GM23338 (cell line): Measurements from ENCODE around the gene ECD. TPM values are rescaled to one million over a fixed set of nuclear protein-coding genes. Genes with fewer than 3 reads are reported as not detected.

Source experiments
- ATAC-seq: fragments of 200-7000 bp; cut with Tn5 transposase; 3 replicates; pipeline ENCODE4 v1.9.1; 2020
- DNase-seq: peaks from one replicate; pipeline ENCODE4 v3.0.0-alpha.2; 2015; ENCODE audit warnings: low spot score
- H2AFZ ChIP-seq: fragments of 200-600 bp; sonication (generic); 2 replicates; pipeline ENCODE4 v1.8.0; 2016; ENCODE audit warnings: antibody characterized with exemption, mild to moderate bottlenecking, moderate library complexity
- H3F3A ChIP-seq: fragments of 200-600 bp; sonication (generic); replicated peaks from 2 replicates; pipeline ENCODE4 v1.8.0; 2017; ENCODE audit warnings: antibody characterized with exemption, mixed run types, low read depth
- H3K27ac ChIP-seq: fragments of 200-600 bp; sonication (generic); 2 replicates; pipeline ENCODE4 v1.6.1; 2016; ENCODE audit warnings: low read depth
- H3K27me3 ChIP-seq: fragments of 200-600 bp; sonication (generic); 2 replicates; pipeline ENCODE4 v1.8.0; 2016; ENCODE audit warnings: mild to moderate bottlenecking, mixed run types, moderate library complexity; ENCODE audit not compliant: insufficient read depth
- H3K36me3 ChIP-seq: fragments of 200-600 bp; sonication (generic); 2 replicates; pipeline ENCODE4 v1.8.0; 2016; ENCODE audit warnings: mild to moderate bottlenecking; ENCODE audit not compliant: insufficient read depth
- H3K4me1 ChIP-seq: fragments of 200-600 bp; sonication (generic); 2 replicates; pipeline ENCODE4 v1.8.0; 2016; ENCODE audit warnings: mild to moderate bottlenecking, moderate library complexity; ENCODE audit not compliant: insufficient read depth
- H3K4me2 ChIP-seq: fragments of 200-600 bp; sonication (generic); 2 replicates; pipeline ENCODE4 v1.7.1; 2017; ENCODE audit warnings: mixed run types
- H3K4me3 ChIP-seq: fragments of 200-600 bp; sonication (generic); 2 replicates; pipeline ENCODE4 v1.6.1; 2016; ENCODE audit warnings: mixed run types
- H3K79me2 ChIP-seq: fragments of 200-600 bp; sonication (generic); replicated peaks from 2 replicates; pipeline ENCODE4 v1.8.0; 2017; ENCODE audit warnings: mild to moderate bottlenecking; ENCODE audit not compliant: insufficient read depth
- H3K9me2 ChIP-seq: fragments of 200-600 bp; sonication (generic); 2 replicates; pipeline ENCODE4 v1.8.0; 2017; ENCODE audit not compliant: insufficient read depth
- H4K20me1 ChIP-seq: fragments of 200-600 bp; sonication (generic); replicated peaks from 2 replicates; pipeline ENCODE4 v1.8.0; 2017; ENCODE audit warnings: mild to moderate bottlenecking; ENCODE audit not compliant: insufficient read depth
- H3K27ac Mint-ChIP-seq: 2 replicates; pipeline ENCODE4 v1.8.0; 2020; ENCODE audit warnings: inconsistent platforms, mild to moderate bottlenecking, moderate library complexity, mixed read lengths
- H3K27me3 Mint-ChIP-seq: 3 replicates; pipeline ENCODE4 v1.8.0; 2022; ENCODE audit warnings: low read depth, mild to moderate bottlenecking, moderate library complexity, mixed read lengths, inconsistent platforms; ENCODE audit not compliant: insufficient read depth, poor library complexity
- H3K36me3 Mint-ChIP-seq: 3 replicates; pipeline ENCODE4 v1.8.0; 2021; ENCODE audit warnings: low read depth, mild to moderate bottlenecking, inconsistent platforms, moderate library complexity, mixed read lengths
- H3K4me1 Mint-ChIP-seq: 3 replicates; pipeline ENCODE4 v1.8.0; 2020; ENCODE audit warnings: mild to moderate bottlenecking, inconsistent platforms, mixed read lengths
- H3K4me3 Mint-ChIP-seq: 3 replicates; pipeline ENCODE4 v1.8.0; 2021; ENCODE audit warnings: moderate library complexity, mild to moderate bottlenecking, inconsistent platforms, mixed read lengths
- H3K9me3 Mint-ChIP-seq: 3 replicates; pipeline ENCODE4 v1.8.0; 2020; ENCODE audit warnings: moderate library complexity, mild to moderate bottlenecking, inconsistent platforms, mixed read lengths
- CTCF ChIP-seq, 2 experiments: fragments of 200-600 bp in 1 of 2; sonication (generic) in 1 of 2; conservative IDR thresholded peaks; 2 replicates each; pipeline versions ENCODE4 v1.5.1 to v1.6.1; 2016 to 2017; ENCODE audit warnings: antibody characterized with exemption in 2 of 2, low read depth in 2 of 2, mild to moderate bottlenecking in 2 of 2, moderate library complexity in 1 of 2
- EZH2phosphoT487 ChIP-seq: fragments of 200-600 bp; sonication (generic); IDR thresholded peaks from one replicate; pipeline ENCODE4 v1.8.1; 2018; ENCODE audit warnings: antibody characterized with exemption; ENCODE audit not compliant: unreplicated experiment
- NANOG ChIP-seq: IDR thresholded peaks from 2 replicates; pipeline ENCODE4 v1.6.1; 2016; ENCODE audit warnings: antibody characterized with exemption, borderline replicate concordance
- REST ChIP-seq: IDR thresholded peaks from one replicate; pipeline ENCODE4 v1.6.1; 2018; ENCODE audit warnings: antibody characterized with exemption; ENCODE audit not compliant: unreplicated experiment
- ZNF462 ChIP-seq: fragments of 250-450 bp; sonication (Bioruptor Pico); IDR thresholded peaks from 2 replicates; pipeline ENCODE4 v1.5.0; 2020; ENCODE audit warnings: mild to moderate bottlenecking, moderate library complexity
- polyA plus RNA-seq: library from polyadenylated mRNA; unstranded; fragments of >200 nt; fragmentation: Nextera tagmentation; extraction: Ambion mirVana; gene quantifications from 2 replicates; pipeline ENCODE4 v1.2.1, GENCODE V29; 2016
- total RNA-seq: library from RNA; depleted of rRNA; stranded (reverse); fragments of >200 nt; shearing (Covaris generic); gene quantifications from 2 replicates; pipeline ENCODE4 v1.2.3, GENCODE V29; 2014

Gene ECD
- total and polyA plus RNA-seq, 2 experiments from 2014 or later: 37.8 to 56.6 TPM

- 0 out of 2 replicates have a peak, but pooled peaks cover 6% of the 10 kb centered on the region for H3K4me1 ChIP-seq
- Mint-ChIP-seq H3K27ac (no peak overlapping the region), H3K9me3 (no peaks in the 10 kb centered on the region; the same call in 2 of the 3 replicates), H3K4me1 (peaks cover 6% of the 10 kb centered on the region; the same call in 2 of the 3 replicates), H3K36me3 (peaks cover 35% of the 10 kb centered on the region), H3K4me3 (no peak overlapping the region), H3K27me3 (no peaks in the 10 kb centered on the region)
- H3K4me2 ChIP-seq: no peak overlapping the region
- peaks cover 13% of the 10 kb centered on the region for H4K20me1 ChIP-seq
- no peak overlapping the region for H3K4me3 ChIP-seq
- H3K27ac ChIP-seq: no peak overlapping the region
- peaks cover 79% of the 10 kb centered on the region for H3K79me2 ChIP-seq
- ATAC-seq (no peak), DNase-seq (no peak)
- no peaks in the 10 kb centered on the region for H3K27me3 ChIP-seq
- no peaks in the 10 kb centered on the region for H3F3A ChIP-seq
- no peak for TF ChIP-seq NANOG
- no peak for TF ChIP-seq REST
- TF ChIP-seq EZH2phosphoT487: no peak
- peaks cover 19% of the 10 kb centered on the region; the same call in 1 of the 2 replicates for H3K36me3 ChIP-seq
- no peak overlapping the region for H2AFZ ChIP-seq
- H3K9me2 ChIP-seq: no peaks in the 10 kb centered on the region
Observed at GRCh38 chr10:73163096-73163495, 4.7 kb downstream of the ECD start.

- Histone ChIP-seq H3K27me3 (no peaks in the 10 kb centered on the region), H3K4me2 (no peak overlapping the region), H3K27ac (no peak overlapping the region), H2AFZ (no peak overlapping the region), H3K4me1 (0 out of 2 replicates have a peak, but pooled peaks cover 1% of the 10 kb centered on the region), H3F3A (no peaks in the 10 kb centered on the region), H3K4me3 (no peak overlapping the region), H3K9me2 (no peaks in the 10 kb centered on the region), H3K79me2 (peaks cover 71% of the 10 kb centered on the region), H3K36me3 (peaks cover 25% of the 10 kb centered on the region; the same call in 1 of the 2 replicates), H4K20me1 (peaks cover 13% of the 10 kb centered on the region)
- Mint-ChIP-seq H3K36me3 (peaks cover 44% of the 10 kb centered on the region), H3K4me3 (no peak overlapping the region), H3K9me3 (no peaks in the 10 kb centered on the region), H3K4me1 (peaks cover 1% of the 10 kb centered on the region; the same call in 2 of the 3 replicates), H3K27ac (no peak overlapping the region), H3K27me3 (no peaks in the 10 kb centered on the region)
- ATAC-seq (no peak), DNase-seq (no peak)
- TF ChIP-seq CTCF (conservative IDR thresholded peaks at IDR 0.05; ENCODE audit: low read depth in 2 of 2) (no peak), REST (no peak), ZNF462 (CRISPR knock-in tag) (no peak)
Observed at GRCh38 chr10:73161662-73162061, 6.1 kb downstream of the ECD start.
